ENCODE measurements around the gene NEUROD4. TPM values are rescaled to one million over a fixed set of nuclear protein-coding genes. Genes with fewer than 3 reads are reported as not detected.

The NEUROD4 gene
- total and polyA plus RNA-seq, 10 of the 15 experiments (the other 5 are each of a cell fraction or from before 2014, with no cell fraction given): 0.06 TPM; not detected in 9

- ATAC-seq: no peak
- Histone ChIP-seq H4K20me1 (ENCODE audit: control insufficient read depth, insufficient read depth) (no peaks in the 10 kb centered on the region), H3K9me3 (replicated peaks; ENCODE audit: control insufficient read depth, insufficient read depth, low read length) (no peaks in the 10 kb centered on the region), H3K9ac (ENCODE audit: control insufficient read depth, insufficient read depth, low read length) (no peak overlapping the region), H3K79me2 (ENCODE audit: control insufficient read depth, insufficient read depth, low read length) (no peaks in the 10 kb centered on the region), H3K4me3 (no peak overlapping the region), H3K27ac (ENCODE audit: control insufficient read depth, insufficient read depth) (no peak overlapping the region), H3K27me3 (replicated peaks in 1 of 2; ENCODE audit: control insufficient read depth in 2 of 2, insufficient read depth in 2 of 2, low read length in 1 of 2) (no peaks in the 10 kb centered on the region; a peak in 2 of 4 replicates), H2AFZ (ENCODE audit: control insufficient read depth, low read depth, low read length) (no peak overlapping the region), H3K4me1 (ENCODE audit: control insufficient read depth, insufficient read depth, low read length) (no peaks in the 10 kb centered on the region), H3K4me2 (ENCODE audit: control insufficient read depth, insufficient read depth) (no peak overlapping the region), H3K36me3 (ENCODE audit: control insufficient read depth in 2 of 2, insufficient read depth in 2 of 2, low read length in 1 of 2) (no peaks in the 10 kb centered on the region)
- intact Hi-C loops (cut with micrococcal nuclease; ENCODE audit: unreplicated experiment) (no loop called here), in situ Hi-C loops (cut with MboI) (no loop called here)
- TF ChIP-seq HDAC2 (IDR thresholded peaks at IDR 0.05) (no peak), HCFC1 (IDR thresholded peaks at IDR 0.05; ENCODE audit: low read length) (no peak), SP1 (IDR thresholded peaks at IDR 0.05; ENCODE audit: low read depth, low read length) (no peak), PAX8 (IDR thresholded peaks at IDR 0.05) (no peak), EED (IDR thresholded peaks at IDR 0.05; ENCODE audit: low read depth) (no peak), EGR1 (IDR thresholded peaks at IDR 0.05; ENCODE audit: borderline replicate concordance in 1 of 2, low read depth in 2 of 2, low read length in 2 of 2) (no peak), FOS (IDR thresholded peaks at IDR 0.05; ENCODE audit: borderline replicate concordance, extremely low read depth, insufficient read length) (no peak)
- FAIRE-seq: no peak
- ChIA-PET POLR2A (no interaction called here), CTCF (interaction anchor here (0.6 to 2.5 kb wide), 8 partner anchors 10 to 646 kb away, joined by 3 to 6 read pairs (median 4); no protein-coding TSS in a partner anchor), RAD21 (ENCODE audit: unreplicated experiment) (interaction anchor here (1.6 kb wide), 1 partner anchor 23 kb away, joined by 5 read pairs; no protein-coding TSS in a partner anchor), SMC1A (ENCODE audit: uncharacterized antibody, unreplicated experiment) (interaction anchor here (1.5 to 2.4 kb wide), 2 partner anchors 52 to 57 kb away, joined by 4 to 7 read pairs; no protein-coding TSS in a partner anchor)
- 60% methylated on average over 16 of the region's 16 CpGs for WGBS (ENCODE audit: insufficient coverage, insufficient replicate concordance, low lambda C conversion rate, missing lambda C conversion rate)
- DNase-seq (ENCODE audit: low read depth, low spot score): no peak
- no TSS peak for BruUV-seq (replicated peaks)
Observed at GRCh38 chr12:55049676-55050075, 29.9 kb downstream of the NEUROD4 start.

Measured in GM12878 (cell line).